Ovary (tissue), 3 donors: ENCODE results near the gene TRIM28.

Experiments used
- CTCF ChIP-seq, 3 donors: fragments of 450-650 bp in 2 of 3; fragments of 200-600 bp in 1 of 3; IDR thresholded peaks; one replicate each; pipeline versions ENCODE4 v1.5.1 to v1.8.0; 2016 to 2022; ENCODE audit warnings: antibody characterized with exemption in 3 of 3, mild to moderate bottlenecking in 1 of 3
- EP300 ChIP-seq: sonication (generic); formaldehyde crosslinking; IDR thresholded peaks from one replicate; pipeline ENCODE4 v1.6.1; 2017; ENCODE audit warnings: antibody characterized with exemption
- POLR2A ChIP-seq: fragments of 450-650 bp; IDR thresholded peaks from one replicate; pipeline ENCODE4 v1.6.1; 2017; ENCODE audit warnings: antibody characterized with exemption, mild to moderate bottlenecking, moderate library complexity
- donor health status: DM: no; HTN: no; CAD: no.

DNA sequence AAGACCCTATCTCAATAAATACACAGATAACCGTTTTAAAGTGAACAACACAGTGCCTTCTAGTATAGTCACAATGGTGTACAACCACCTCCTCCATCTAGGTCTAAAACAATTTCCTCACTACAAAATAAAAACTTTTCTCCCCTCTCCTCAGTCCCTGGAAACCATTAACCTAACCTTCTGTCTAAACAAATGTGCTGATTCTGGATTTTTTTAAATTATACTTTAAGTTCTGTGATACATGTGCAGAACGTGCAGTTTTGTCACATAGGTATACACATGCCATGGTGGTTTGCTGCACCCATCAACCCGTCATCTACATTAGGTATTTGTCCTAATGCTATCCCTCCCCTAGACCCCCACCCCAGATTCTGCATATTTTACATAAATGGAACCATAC is 14.5 kb upstream of the TRIM28 start:
- no peak for TF ChIP-seq POLR2A
- TF ChIP-seq CTCF (IDR thresholded peaks at IDR 0.05) = no peak
- no peak for TF ChIP-seq EP300
